Tibial nerve (tissue), 4 donors: ENCODE measurements around the gene BMP2K.

Source experiments
- EP300 ChIP-seq, 2 donors: sonication (generic); formaldehyde crosslinking; IDR thresholded peaks; one replicate each; pipeline ENCODE4 v1.6.1; 2017; ENCODE audit warnings: antibody characterized with exemption in 2 of 2, mild to moderate bottlenecking in 1 of 2
- POLR2A ChIP-seq, 2 donors: fragments of 450-650 bp; IDR thresholded peaks; one replicate each; pipeline ENCODE4 v1.6.1; 2017; ENCODE audit warnings: antibody characterized with exemption in 2 of 2, mild to moderate bottlenecking in 2 of 2, moderate library complexity in 2 of 2
- TF ChIP-seq, protein P1 (sequence below), 5 experiments: fragments of 200-600 bp in 3 of 5; fragments of 450-650 bp in 2 of 5; sonication (generic) in 3 of 5; IDR thresholded peaks; one replicate each; pipeline ENCODE4 v1.5.1; 2016 to 2019; ENCODE audit warnings: antibody characterized with exemption in 5 of 5, mild to moderate bottlenecking in 3 of 5, moderate library complexity in 2 of 5

DNA sequence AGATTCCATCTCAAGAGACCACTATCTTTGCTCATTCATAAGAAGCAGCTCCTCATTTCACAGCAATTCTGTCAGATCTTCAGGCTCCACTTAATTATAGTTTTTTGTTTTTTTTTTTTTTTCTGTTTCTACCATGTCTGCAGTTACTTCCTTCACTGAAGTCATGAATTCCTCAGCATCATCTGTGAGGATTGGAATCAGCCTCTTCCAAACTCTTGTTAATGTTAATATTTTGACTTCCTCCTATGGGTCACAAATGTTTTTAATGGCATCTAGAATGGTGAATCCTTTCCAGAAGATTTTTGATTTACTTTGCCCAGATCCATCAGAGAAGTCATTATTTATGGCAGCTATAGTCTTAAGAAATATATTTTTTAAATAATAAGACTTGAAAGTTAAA is 53.1 kb downstream of the BMP2K start:
- TF ChIP-seq, protein P1, sequence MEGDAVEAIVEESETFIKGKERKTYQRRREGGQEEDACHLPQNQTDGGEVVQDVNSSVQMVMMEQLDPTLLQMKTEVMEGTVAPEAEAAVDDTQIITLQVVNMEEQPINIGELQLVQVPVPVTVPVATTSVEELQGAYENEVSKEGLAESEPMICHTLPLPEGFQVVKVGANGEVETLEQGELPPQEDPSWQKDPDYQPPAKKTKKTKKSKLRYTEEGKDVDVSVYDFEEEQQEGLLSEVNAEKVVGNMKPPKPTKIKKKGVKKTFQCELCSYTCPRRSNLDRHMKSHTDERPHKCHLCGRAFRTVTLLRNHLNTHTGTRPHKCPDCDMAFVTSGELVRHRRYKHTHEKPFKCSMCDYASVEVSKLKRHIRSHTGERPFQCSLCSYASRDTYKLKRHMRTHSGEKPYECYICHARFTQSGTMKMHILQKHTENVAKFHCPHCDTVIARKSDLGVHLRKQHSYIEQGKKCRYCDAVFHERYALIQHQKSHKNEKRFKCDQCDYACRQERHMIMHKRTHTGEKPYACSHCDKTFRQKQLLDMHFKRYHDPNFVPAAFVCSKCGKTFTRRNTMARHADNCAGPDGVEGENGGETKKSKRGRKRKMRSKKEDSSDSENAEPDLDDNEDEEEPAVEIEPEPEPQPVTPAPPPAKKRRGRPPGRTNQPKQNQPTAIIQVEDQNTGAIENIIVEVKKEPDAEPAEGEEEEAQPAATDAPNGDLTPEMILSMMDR (IDR thresholded peaks at IDR 0.05): no peak
- TF ChIP-seq POLR2A (IDR thresholded peaks at IDR 0.05) (no peak), EP300 (IDR thresholded peaks at IDR 0.05) (no peak)
